Endothelial cell of umbilical vein (primary cell): ENCODE data around the gene DUSP2. TPM values are rescaled to one million over a fixed set of nuclear protein-coding genes. Genes with fewer than 3 reads are reported as not detected.

Experiments
- BruUV-seq: library from RNA; stranded (reverse); fragments of 400-500 nt; replicated peaks from 2 replicates; lab custom pipeline; 2021; lab: Mats Ljungman, UMichigan
- CTCF ChIA-PET: fragments of 300-600, 350-600 bp; sonication (Branson Sonifier 250); formaldehyde crosslinking; loops from one replicate; lab custom pipeline; 2021; ENCODE audit warnings: antibody characterized with exemption, inconsistent platforms; lab: Charles Lee
- POLR2A ChIA-PET: fragments of 300-600, 350-600 bp; sonication (Branson Sonifier 250); formaldehyde crosslinking; loops from one replicate; lab custom pipeline; 2021; ENCODE audit warnings: antibody characterized with exemption, inconsistent platforms; lab: Charles Lee
- DNase-seq: peaks from one replicate; pipeline ENCODE4 v3.0.0-alpha.2; 2011; ENCODE audit warnings: low read depth, low spot score
- FAIRE-seq: peaks from 2 replicates; lab custom pipeline; 2011; peaks lifted over from hg19 to GRCh38; lab: Jason Lieb, UNC
- H2AFZ ChIP-seq: 2 replicates; pipeline ENCODE4 v1.6.0; 2012; ENCODE audit warnings: low read depth, low read length, control low read depth, inconsistent platforms
- H3K27ac ChIP-seq: 2 replicates; pipeline ENCODE4 v1.5.1; 2011; ENCODE audit warnings: low read depth, mild to moderate bottlenecking, control low read depth, low read length, moderate library complexity; ENCODE audit not compliant: insufficient read depth
- H3K27me3 ChIP-seq, 2 experiments: 2 replicates each; pipeline versions ENCODE4 v1.6.0 to v1.6.1; 2011; ENCODE audit warnings: low read length in 2 of 2, mixed read lengths in 1 of 2; ENCODE audit not compliant: control insufficient read depth in 2 of 2, insufficient read depth in 2 of 2
- H3K36me3 ChIP-seq, 2 experiments: 2 replicates in 1 of 2; 3 replicates in 1 of 2; pipeline ENCODE4 v1.5.1; 2011; ENCODE audit warnings: low read length in 2 of 2, mild to moderate bottlenecking in 1 of 2, moderate library complexity in 1 of 2; ENCODE audit not compliant: control insufficient read depth in 2 of 2, insufficient read depth in 2 of 2; ENCODE audit errors: extremely low read depth in 1 of 2
- H3K4me1 ChIP-seq: 3 replicates; pipeline ENCODE4 v1.5.1; 2011; ENCODE audit warnings: mild to moderate bottlenecking, low read length; ENCODE audit not compliant: control insufficient read depth, insufficient read depth; ENCODE audit errors: extremely low read depth
- H3K4me2 ChIP-seq: 2 replicates; pipeline ENCODE4 v1.6.1; 2011; ENCODE audit warnings: low read length, control low read depth, mixed read lengths; ENCODE audit not compliant: insufficient read depth
- H3K4me3 ChIP-seq, 3 experiments: fragments of 200-600 bp in 1 of 3; sonication (generic), shearing (Covaris generic) in 1 of 3; replicated peaks in 1 of 3; 2 replicates each; pipeline ENCODE4 v1.5.1; 2011 to 2016; ENCODE audit warnings: control low read depth in 3 of 3, low read length in 3 of 3, mild to moderate bottlenecking in 2 of 3, inconsistent platforms in 1 of 3, low read depth in 1 of 3, moderate library complexity in 1 of 3; ENCODE audit not compliant: insufficient read depth in 1 of 3
- H3K79me2 ChIP-seq: 2 replicates; pipeline ENCODE4 v1.6.0; 2012; ENCODE audit warnings: low read length, inconsistent platforms; ENCODE audit not compliant: control insufficient read depth, insufficient read depth
- H3K9ac ChIP-seq: replicated peaks from 2 replicates; pipeline ENCODE3; 2011; ENCODE audit warnings: low read length, control low read depth; ENCODE audit not compliant: insufficient read depth; ENCODE audit errors: extremely low read depth
- H3K9me1 ChIP-seq: replicated peaks from 3 replicates; pipeline ENCODE4 v1.6.0; 2011; ENCODE audit warnings: mild to moderate bottlenecking, low read length; ENCODE audit not compliant: control insufficient read depth, insufficient read depth; ENCODE audit errors: extremely low read depth
- H3K9me3 ChIP-seq: replicated peaks from 2 replicates; pipeline ENCODE4 v1.5.1; 2012; ENCODE audit warnings: low read length, inconsistent platforms; ENCODE audit not compliant: control insufficient read depth, insufficient read depth
- H4K20me1 ChIP-seq: replicated peaks from 2 replicates; pipeline ENCODE3; 2011; ENCODE audit warnings: mild to moderate bottlenecking, low read length; ENCODE audit not compliant: control insufficient read depth, insufficient read depth; ENCODE audit errors: extremely low read depth
- EZH2 ChIP-seq: IDR thresholded peaks from 2 replicates; pipeline ENCODE4 v1.6.1; 2012; ENCODE audit warnings: borderline replicate concordance, low read depth, mild to moderate bottlenecking, moderate library complexity, low read length, inconsistent platforms; ENCODE audit not compliant: severe bottlenecking
- FOS ChIP-seq: IDR thresholded peaks from 2 replicates; pipeline ENCODE4 v1.6.1; 2011; ENCODE audit warnings: mild to moderate bottlenecking, low read length, moderate library complexity, borderline replicate concordance; ENCODE audit not compliant: insufficient read depth
- GATA2 ChIP-seq: IDR thresholded peaks from 2 replicates; pipeline ENCODE4 v1.7.0; 2011; ENCODE audit warnings: low read depth, mild to moderate bottlenecking, moderate library complexity, mixed read lengths, low read length; ENCODE audit not compliant: insufficient read length, insufficient read depth
- JUN ChIP-seq: IDR thresholded peaks from 2 replicates; pipeline ENCODE4 v1.6.1; 2011; ENCODE audit warnings: borderline replicate concordance, low read depth; ENCODE audit not compliant: insufficient read length, insufficient read depth
- MYC ChIP-seq: IDR thresholded peaks from one replicate; pipeline ENCODE4 v1.6.1; 2011; ENCODE audit warnings: mild to moderate bottlenecking, low read depth, low read length
- POLR2A ChIP-seq: IDR thresholded peaks from 2 replicates; pipeline ENCODE4 v1.6.1; 2012; ENCODE audit warnings: low read depth, mild to moderate bottlenecking, control low read depth, low read length
- POLR2AphosphoS5 ChIP-seq: IDR thresholded peaks from 2 replicates; pipeline ENCODE4 v1.6.1; 2012; ENCODE audit warnings: low read depth, mild to moderate bottlenecking, control low read depth, low read length, moderate library complexity; ENCODE audit not compliant: insufficient read depth
- dilution Hi-C: fragments of 300-500 bp; cut with MboI; formaldehyde crosslinking; loops from one replicate; pipeline ENCODE4 v1.15.0; 2019; ENCODE audit warnings: low sequenced_read_pairs; ENCODE audit not compliant: extremely low pct_ligation_motif_present
- intact Hi-C: fragments of 100-400 bp; cut with micrococcal nuclease; formaldehyde crosslinking; loops from one replicate; pipeline ENCODE4 v1.10.0; 2022
- polyA plus RNA-seq, 4 experiments: library from polyadenylated mRNA; depleted of rRNA in 3 of 4; stranded (reverse) in 3 of 4; unstranded in 1 of 4; fragments of >200 nt; gene quantifications; 2 replicates each; pipeline versions ENCODE4 v1.2.1 to v1.2.3, GENCODE V29; 2011 to 2012; ENCODE audit warnings: missing spikeins in 1 of 4
- total RNA-seq: library from RNA; stranded (reverse); gene quantifications from 2 replicates; pipeline ENCODE4 v1.2.3, GENCODE V29; 2021
- TF ChIP-seq, protein P1 (sequence below): IDR thresholded peaks from 2 replicates; pipeline ENCODE4 v1.6.1; 2011; ENCODE audit not compliant: insufficient read depth, insufficient read length
- TF ChIP-seq, protein P2 (sequence below), 2 donors: IDR thresholded peaks; 1 replicate in 1 of 2; 2 replicates in 1 of 2; pipeline ENCODE4 v1.5.1; 2011; ENCODE audit warnings: low read length in 2 of 2, mild to moderate bottlenecking in 2 of 2, moderate library complexity in 2 of 2, control low read depth in 1 of 2, inconsistent platforms in 1 of 2, low read depth in 1 of 2; ENCODE audit not compliant: insufficient read depth in 1 of 2; ENCODE audit errors: extremely low read depth in 1 of 2

The DUSP2 gene
- total and polyA plus RNA-seq, 2 donors (not counting 3 experiments of a cell fraction or from before 2014, with no cell fraction given) = 0.33 TPM

DNA sequence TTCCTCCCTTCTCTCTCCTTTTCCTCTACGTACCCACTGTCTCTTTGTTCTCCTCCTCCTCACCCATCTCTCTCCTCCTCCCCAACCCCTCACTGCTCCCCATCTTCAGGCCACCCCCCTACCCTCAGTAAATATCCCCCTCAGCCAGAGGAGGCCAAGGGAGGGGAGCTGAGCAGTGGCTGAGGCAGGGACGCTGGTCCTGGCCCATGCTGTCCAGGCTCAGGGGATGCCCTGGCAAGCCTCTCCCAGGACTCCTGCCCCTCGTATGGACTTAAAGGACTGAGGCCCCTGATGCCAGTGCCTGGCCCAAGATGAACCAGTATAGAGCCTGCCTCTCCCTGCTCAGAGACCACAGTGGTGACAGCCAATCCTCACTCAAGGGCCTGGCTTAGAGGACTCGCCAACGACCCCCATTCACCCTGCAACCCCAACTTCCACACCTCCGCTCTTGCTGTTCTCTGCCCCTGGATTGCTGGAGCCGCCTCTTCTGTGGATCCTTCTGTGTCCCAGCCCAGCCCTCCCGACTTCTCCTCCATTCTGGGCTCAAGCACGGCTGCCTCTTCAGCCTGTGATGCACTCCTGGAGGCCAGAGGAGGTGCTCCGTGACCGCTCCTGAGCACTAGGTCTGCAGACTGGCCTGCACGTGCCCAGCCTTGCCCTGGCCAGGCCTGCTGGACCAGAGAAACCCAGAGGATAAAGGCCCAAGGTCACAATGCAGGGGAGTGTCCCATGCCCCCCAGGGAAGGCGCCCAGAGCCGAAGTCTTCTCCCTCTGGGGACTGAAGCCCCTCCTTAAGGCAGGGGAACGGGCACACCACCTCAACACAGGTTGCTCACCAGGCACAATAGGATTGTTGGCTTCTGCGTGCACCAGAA is 9.5 kb upstream of the DUSP2 start:
- FAIRE-seq = no peak
- CTCF ChIA-PET = interaction anchor here (1.5 to 6.3 kb wide), 2 partner anchors 20 to 38 kb away, joined by 3 to 26 read pairs; partner anchors contain the start of gene ADRA2B

More for the DNA sequence above, 9.5 kb upstream of the DUSP2 start:
- Histone ChIP-seq H3K27me3 (peaks cover 0 to 5% of the 10 kb centered on the region in 2 experiments), H3K9me1 (no peaks in the 10 kb centered on the region), H3K4me1 (no peaks in the 10 kb centered on the region), H3K9ac (no peak overlapping the region), H2AFZ (no peak overlapping the region), H3K27ac (no peak overlapping the region), H3K4me2 (no peak overlapping the region), H3K4me3 (no peak overlapping the region), H3K79me2 (no peaks in the 10 kb centered on the region), H4K20me1 (no peaks in the 10 kb centered on the region), H3K36me3 (no peaks in the 10 kb centered on the region), H3K9me3 (no peaks in the 10 kb centered on the region)
- BruUV-seq = no TSS peak
- no peak for DNase-seq
- TF ChIP-seq MYC (no peak), EZH2 (no peak), POLR2A (no peak), FOS (no peak), POLR2AphosphoS5 (no peak), GATA2 (no peak), JUN (no peak)
- TF ChIP-seq, protein P1, sequence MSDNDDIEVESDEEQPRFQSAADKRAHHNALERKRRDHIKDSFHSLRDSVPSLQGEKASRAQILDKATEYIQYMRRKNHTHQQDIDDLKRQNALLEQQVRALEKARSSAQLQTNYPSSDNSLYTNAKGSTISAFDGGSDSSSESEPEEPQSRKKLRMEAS = no peak
- TF ChIP-seq, protein P2, sequence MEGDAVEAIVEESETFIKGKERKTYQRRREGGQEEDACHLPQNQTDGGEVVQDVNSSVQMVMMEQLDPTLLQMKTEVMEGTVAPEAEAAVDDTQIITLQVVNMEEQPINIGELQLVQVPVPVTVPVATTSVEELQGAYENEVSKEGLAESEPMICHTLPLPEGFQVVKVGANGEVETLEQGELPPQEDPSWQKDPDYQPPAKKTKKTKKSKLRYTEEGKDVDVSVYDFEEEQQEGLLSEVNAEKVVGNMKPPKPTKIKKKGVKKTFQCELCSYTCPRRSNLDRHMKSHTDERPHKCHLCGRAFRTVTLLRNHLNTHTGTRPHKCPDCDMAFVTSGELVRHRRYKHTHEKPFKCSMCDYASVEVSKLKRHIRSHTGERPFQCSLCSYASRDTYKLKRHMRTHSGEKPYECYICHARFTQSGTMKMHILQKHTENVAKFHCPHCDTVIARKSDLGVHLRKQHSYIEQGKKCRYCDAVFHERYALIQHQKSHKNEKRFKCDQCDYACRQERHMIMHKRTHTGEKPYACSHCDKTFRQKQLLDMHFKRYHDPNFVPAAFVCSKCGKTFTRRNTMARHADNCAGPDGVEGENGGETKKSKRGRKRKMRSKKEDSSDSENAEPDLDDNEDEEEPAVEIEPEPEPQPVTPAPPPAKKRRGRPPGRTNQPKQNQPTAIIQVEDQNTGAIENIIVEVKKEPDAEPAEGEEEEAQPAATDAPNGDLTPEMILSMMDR (IDR thresholded peaks at IDR 0.05; ENCODE audit: extremely low read depth in 1 of 2, insufficient read depth in 1 of 2, low read depth in 1 of 2, low read length in 2 of 2) = no peak
- dilution Hi-C loops = no loop called here
- intact Hi-C loops = no loop called here
- POLR2A ChIA-PET = no interaction called here
